GM06990 (cell line): ENCODE results near the gene CD226.

ENCODE experiments used
- DNase-seq: peaks from one replicate; pipeline ENCODE4 v3.0.0-alpha.2; 2011; ENCODE audit not compliant: insufficient read length; ENCODE audit errors: extremely low read depth
- H3K27me3 ChIP-seq: replicated peaks from 2 replicates; pipeline ENCODE4 v1.6.0; 2011; ENCODE audit warnings: low read length; ENCODE audit not compliant: control insufficient read depth, insufficient read depth
- H3K36me3 ChIP-seq: 2 replicates; pipeline ENCODE4 v1.5.1; 2011; ENCODE audit warnings: low read length; ENCODE audit not compliant: control insufficient read depth, insufficient read depth
- H3K4me3 ChIP-seq: replicated peaks from 2 replicates; pipeline ENCODE4 v1.5.1; 2011; ENCODE audit warnings: low read depth, mild to moderate bottlenecking, control low read depth, low read length
- CTCF ChIP-seq: IDR thresholded peaks from 2 replicates; pipeline ENCODE4 v1.5.1; 2011; ENCODE audit warnings: low read length, control low read depth, mild to moderate bottlenecking, inconsistent platforms; ENCODE audit not compliant: insufficient read depth, poor library complexity, severe bottlenecking

CD226 gene

GRCh38 chr18:69814861-69815385, 132.8 kb downstream of the CD226 start:
- Histone ChIP-seq H3K27me3 (no peaks in the 10 kb centered on the region), H3K36me3 (no peaks in the 10 kb centered on the region), H3K4me3 (no peak overlapping the region)
- DNase-seq: no peak
- no peak for TF ChIP-seq CTCF

- H3K36me3 ChIP-seq: no peaks in the 10 kb centered on the region
- no peak for TF ChIP-seq CTCF
- no peaks in the 10 kb centered on the region for H3K27me3 ChIP-seq
- no peak for DNase-seq
- no peak overlapping the region for H3K4me3 ChIP-seq
Observed at GRCh38 chr18:69813559-69813958, 134.1 kb downstream of the CD226 start.

GRCh38 chr18:69808399-69808798, 139.3 kb downstream of the CD226 start:
- DNase-seq: no peak
- Histone ChIP-seq H3K27me3 (no peaks in the 10 kb centered on the region), H3K36me3 (no peaks in the 10 kb centered on the region), H3K4me3 (no peak overlapping the region)
- no peak for TF ChIP-seq CTCF

- no peak for TF ChIP-seq CTCF
- H3K4me3 ChIP-seq: no peak overlapping the region
- DNase-seq: no peak
- no peaks in the 10 kb centered on the region for H3K27me3 ChIP-seq
- no peaks in the 10 kb centered on the region for H3K36me3 ChIP-seq
Observed at GRCh38 chr18:69804776-69805501, 142.7 kb downstream of the CD226 start.
